Neutrophil (primary cell): Measurements from ENCODE around the gene WWC1.

ENCODE experiments used
- H3K27ac ChIP-seq: fragments of 200-600 bp; sonication (generic); 2 replicates; pipeline ENCODE4 v1.5.1; 2016; ENCODE audit warnings: mild to moderate bottlenecking, moderate library complexity
- H3K27me3 ChIP-seq: fragments of 200-600 bp; sonication (generic); 2 replicates; pipeline ENCODE4 v1.6.0; 2016; ENCODE audit warnings: mild to moderate bottlenecking
- H3K36me3 ChIP-seq: fragments of 200-600 bp; sonication (generic); 2 replicates; pipeline ENCODE4 v1.5.1; 2017
- H3K4me1 ChIP-seq, 2 experiments: fragments of 200-600 bp in 1 of 2; sonication (generic) in 1 of 2; 1 replicate in 1 of 2; 2 replicates in 1 of 2; pipeline versions ENCODE4 v1.5.1 to v1.6.1; 2013 to 2016; ENCODE audit warnings: low read depth in 1 of 2, low read length in 1 of 2, mild to moderate bottlenecking in 1 of 2, moderate library complexity in 1 of 2; ENCODE audit not compliant: control insufficient read depth in 1 of 2, insufficient read depth in 1 of 2
- H3K4me3 ChIP-seq, 2 experiments: fragments of 200-600 bp in 1 of 2; sonication (generic) in 1 of 2; 1 replicate in 1 of 2; 2 replicates in 1 of 2; pipeline ENCODE4 v1.5.1; 2013 to 2016; ENCODE audit warnings: low read depth in 1 of 2, low read length in 1 of 2, mild to moderate bottlenecking in 1 of 2, moderate library complexity in 1 of 2
- H3K9me3 ChIP-seq: fragments of 200-600 bp; sonication (generic); 2 replicates; pipeline ENCODE4 v1.5.1; 2016
- TF ChIP-seq, protein P1 (sequence below): fragments of 200-600 bp; sonication (generic); IDR thresholded peaks from 2 replicates; pipeline ENCODE4 v1.5.1; 2016; ENCODE audit warnings: antibody characterized with exemption

WWC1 gene

DNA sequence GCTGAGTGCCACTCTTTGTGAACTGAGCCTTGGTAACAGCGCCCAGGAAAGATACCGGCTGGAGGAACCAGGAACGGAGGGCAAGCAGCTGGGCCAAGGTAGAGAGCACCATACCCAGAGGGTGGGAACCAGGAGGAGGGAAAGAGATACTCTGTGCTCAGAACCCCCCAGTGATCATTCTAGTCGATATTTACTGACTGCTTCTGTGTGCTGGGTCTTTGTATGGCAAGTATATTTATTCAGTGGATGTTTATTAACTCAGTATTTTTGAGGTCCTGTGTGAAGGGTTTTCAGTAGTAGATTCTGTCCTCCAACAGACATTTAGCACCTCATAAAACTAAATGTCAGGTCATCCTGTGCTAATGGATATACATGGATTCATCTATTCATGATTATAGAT, 132.5 kb downstream of the WWC1 start:
- no peaks in the 10 kb centered on the region for H3K9me3 ChIP-seq
- no peaks in the 10 kb centered on the region for H3K36me3 ChIP-seq
- TF ChIP-seq, protein P1, sequence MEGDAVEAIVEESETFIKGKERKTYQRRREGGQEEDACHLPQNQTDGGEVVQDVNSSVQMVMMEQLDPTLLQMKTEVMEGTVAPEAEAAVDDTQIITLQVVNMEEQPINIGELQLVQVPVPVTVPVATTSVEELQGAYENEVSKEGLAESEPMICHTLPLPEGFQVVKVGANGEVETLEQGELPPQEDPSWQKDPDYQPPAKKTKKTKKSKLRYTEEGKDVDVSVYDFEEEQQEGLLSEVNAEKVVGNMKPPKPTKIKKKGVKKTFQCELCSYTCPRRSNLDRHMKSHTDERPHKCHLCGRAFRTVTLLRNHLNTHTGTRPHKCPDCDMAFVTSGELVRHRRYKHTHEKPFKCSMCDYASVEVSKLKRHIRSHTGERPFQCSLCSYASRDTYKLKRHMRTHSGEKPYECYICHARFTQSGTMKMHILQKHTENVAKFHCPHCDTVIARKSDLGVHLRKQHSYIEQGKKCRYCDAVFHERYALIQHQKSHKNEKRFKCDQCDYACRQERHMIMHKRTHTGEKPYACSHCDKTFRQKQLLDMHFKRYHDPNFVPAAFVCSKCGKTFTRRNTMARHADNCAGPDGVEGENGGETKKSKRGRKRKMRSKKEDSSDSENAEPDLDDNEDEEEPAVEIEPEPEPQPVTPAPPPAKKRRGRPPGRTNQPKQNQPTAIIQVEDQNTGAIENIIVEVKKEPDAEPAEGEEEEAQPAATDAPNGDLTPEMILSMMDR: no peak
- H3K4me3 ChIP-seq: no peak overlapping the region
- H3K27ac ChIP-seq: no peak overlapping the region
- no peaks in the 10 kb centered on the region for H3K4me1 ChIP-seq
- H3K27me3 ChIP-seq: no peaks in the 10 kb centered on the region

DNA sequence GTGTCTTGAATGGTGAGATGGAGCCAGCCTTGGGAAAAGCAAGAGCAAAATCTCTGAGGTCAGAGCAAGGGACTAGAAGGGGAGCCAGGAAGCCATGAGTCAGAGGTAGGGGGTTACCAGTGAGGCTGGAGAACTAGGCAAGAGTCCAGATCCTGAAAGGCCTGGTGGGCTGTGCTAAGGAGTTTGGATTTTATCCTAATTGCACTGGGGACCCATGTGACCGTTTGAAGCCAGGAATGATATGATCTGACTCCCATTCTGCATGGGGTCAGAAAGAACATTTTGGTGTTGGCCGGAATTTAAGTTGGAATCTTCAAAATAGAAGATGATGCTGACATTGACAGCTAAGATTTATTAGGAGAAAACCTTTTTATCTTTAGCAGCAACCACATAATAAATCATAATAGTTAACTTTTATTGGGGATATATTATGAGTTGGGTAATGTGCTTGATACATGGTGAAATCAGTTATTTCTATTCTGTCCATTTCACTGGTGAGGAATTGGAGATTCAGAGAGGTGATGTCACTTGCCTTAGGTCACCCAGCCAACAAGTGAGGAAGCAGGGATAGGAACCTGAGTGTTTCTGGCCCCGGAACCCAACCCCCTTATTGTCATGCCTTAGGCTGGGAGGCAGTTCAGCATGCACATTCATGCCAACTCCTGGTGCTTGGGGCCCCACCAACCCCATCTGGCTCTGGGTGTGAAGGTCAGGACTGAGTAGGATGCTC, 133.3 kb downstream of the WWC1 start:
- TF ChIP-seq, protein P1: no peak
- H3K36me3 ChIP-seq: no peaks in the 10 kb centered on the region
- no peak overlapping the region for H3K27ac ChIP-seq
- no peaks in the 10 kb centered on the region for H3K4me1 ChIP-seq
- no peaks in the 10 kb centered on the region for H3K9me3 ChIP-seq
- H3K4me3 ChIP-seq: no peak overlapping the region
- no peaks in the 10 kb centered on the region for H3K27me3 ChIP-seq

DNA sequence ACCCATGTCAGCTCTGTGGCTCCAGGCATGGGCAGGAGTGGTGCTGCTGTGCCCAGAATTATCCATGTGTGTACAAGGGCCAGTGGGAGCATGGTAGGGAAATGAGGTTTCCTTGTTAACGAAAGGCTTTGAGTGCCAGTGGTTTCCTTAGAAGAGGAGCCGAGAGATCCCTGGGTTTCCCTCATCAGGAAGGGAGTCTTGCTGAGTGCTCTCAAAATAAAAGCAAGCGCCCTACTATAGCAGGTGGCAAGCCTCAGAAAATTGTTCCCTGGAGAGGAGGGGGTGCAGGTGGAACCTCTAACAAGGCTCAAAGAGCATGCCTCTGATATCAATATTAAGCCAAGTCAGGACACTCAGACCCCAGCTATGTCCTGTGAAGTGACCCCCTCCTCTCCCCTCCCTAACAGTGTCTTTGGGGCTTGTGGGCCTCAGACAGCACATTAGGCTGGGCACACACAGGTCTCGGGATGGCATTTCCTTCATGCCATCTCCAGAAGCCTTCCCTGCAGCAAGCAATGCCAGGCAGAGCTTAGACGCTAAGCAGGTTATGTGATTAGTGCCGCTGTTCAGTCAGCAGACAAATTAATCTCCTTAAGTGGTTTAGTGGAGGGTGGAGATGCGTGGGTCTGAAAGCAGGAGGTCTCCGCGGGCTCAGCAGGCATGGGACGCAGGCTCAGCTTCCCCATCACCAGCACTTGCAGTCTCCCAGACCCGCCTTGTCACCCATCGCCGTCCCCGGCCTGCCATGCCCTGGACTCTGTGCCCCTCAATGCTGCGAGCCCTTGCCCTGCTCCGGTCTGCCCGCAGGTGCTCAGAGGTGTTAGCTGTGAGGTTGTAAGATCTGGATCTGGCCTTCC, 134.8 kb downstream of the WWC1 start:
- H3K36me3 ChIP-seq: no peaks in the 10 kb centered on the region
- TF ChIP-seq, protein P1: no peak
- H3K27ac ChIP-seq: no peak overlapping the region
- H3K27me3 ChIP-seq: no peaks in the 10 kb centered on the region
- H3K9me3 ChIP-seq: no peaks in the 10 kb centered on the region
- no peak overlapping the region for H3K4me3 ChIP-seq
- no peaks in the 10 kb centered on the region for H3K4me1 ChIP-seq

DNA sequence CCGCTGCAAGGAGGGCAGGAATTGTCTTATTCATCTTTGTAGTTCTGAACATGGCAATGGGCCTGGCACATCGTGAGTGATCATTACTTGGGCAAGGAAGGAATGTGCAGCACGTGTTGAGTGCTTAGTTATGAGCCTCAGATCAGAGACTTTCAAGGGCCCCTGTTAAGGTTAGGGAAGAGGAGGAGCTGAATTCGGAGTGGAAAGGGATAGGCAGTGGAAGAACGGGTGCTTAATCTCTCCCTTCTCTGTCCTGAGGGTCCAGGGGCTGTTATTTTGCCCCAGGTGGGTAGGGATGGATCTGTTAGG, 135.4 kb downstream of the WWC1 start:
- Histone ChIP-seq H3K27me3 (no peaks in the 10 kb centered on the region), H3K4me1 (no peaks in the 10 kb centered on the region), H3K36me3 (no peaks in the 10 kb centered on the region), H3K9me3 (no peaks in the 10 kb centered on the region), H3K4me3 (no peak overlapping the region), H3K27ac (no peak overlapping the region)
- TF ChIP-seq, protein P1: no peak

DNA sequence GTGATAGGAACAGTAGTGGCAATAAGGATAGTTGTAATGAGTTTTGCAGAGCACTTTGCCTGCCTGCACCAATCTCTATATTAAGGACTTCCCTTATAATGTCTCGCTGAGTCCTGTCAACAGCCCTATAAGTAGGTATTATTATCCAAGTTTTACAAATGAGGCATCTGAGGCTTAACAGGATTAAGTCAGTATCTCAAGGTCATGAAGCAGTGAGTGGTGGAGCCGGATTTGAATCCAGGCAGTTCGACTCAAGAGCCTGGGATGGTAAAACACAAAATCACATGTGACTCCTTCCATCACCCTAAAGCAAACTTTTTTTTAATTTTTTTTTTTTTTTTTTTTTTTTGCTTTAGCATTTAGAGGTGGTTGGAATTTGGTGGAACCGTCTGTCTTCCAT, 135.8 kb downstream of the WWC1 start:
- Histone ChIP-seq H3K27me3 (no peaks in the 10 kb centered on the region), H3K4me1 (no peaks in the 10 kb centered on the region), H3K4me3 (no peak overlapping the region), H3K9me3 (no peaks in the 10 kb centered on the region), H3K27ac (no peak overlapping the region), H3K36me3 (no peaks in the 10 kb centered on the region)
- TF ChIP-seq, protein P1: no peak
